Calu3 (cell line): ENCODE results near the gene KCNJ1. TPM values are rescaled to one million over a fixed set of nuclear protein-coding genes. Genes with fewer than 3 reads are reported as not detected.

Experiments
- BruUV-seq: library from RNA; stranded (reverse); fragments of 400-500 nt; replicated peaks from 2 replicates; lab custom pipeline; 2021; lab: Mats Ljungman, UMichigan
- CTCF ChIA-PET: fragments of 300-600 bp; sonication (Branson Sonifier 250); formaldehyde crosslinking; loops from one replicate; lab custom pipeline; 2022; ENCODE audit warnings: antibody characterized with exemption; lab: Charles Lee
- DNase-seq: peaks from one replicate; pipeline ENCODE4 v3.0.0; 2022
- H3K27ac Mint-ChIP-seq: one replicate; pipeline ENCODE4 v1.8.0; 2022; ENCODE audit warnings: mixed read lengths; ENCODE audit not compliant: unreplicated experiment
- H3K27me3 Mint-ChIP-seq: one replicate; pipeline ENCODE4 v1.8.0; 2022; ENCODE audit warnings: mixed read lengths; ENCODE audit not compliant: unreplicated experiment
- H3K36me3 Mint-ChIP-seq: one replicate; pipeline ENCODE4 v1.8.0; 2022; ENCODE audit warnings: mild to moderate bottlenecking, moderate library complexity, mixed read lengths; ENCODE audit not compliant: insufficient read depth, unreplicated experiment
- H3K4me1 Mint-ChIP-seq: one replicate; pipeline ENCODE4 v1.8.0; 2022; ENCODE audit warnings: mild to moderate bottlenecking, low read depth, mixed read lengths; ENCODE audit not compliant: unreplicated experiment
- H3K4me3 Mint-ChIP-seq: one replicate; pipeline ENCODE4 v1.8.0; 2022; ENCODE audit warnings: mild to moderate bottlenecking, low read depth, moderate library complexity, mixed read lengths; ENCODE audit not compliant: unreplicated experiment
- H3K9me3 Mint-ChIP-seq: one replicate; pipeline ENCODE4 v1.8.0; 2022; ENCODE audit warnings: low read depth, mixed read lengths; ENCODE audit not compliant: unreplicated experiment
- intact Hi-C: fragments of 100-400 bp; cut with micrococcal nuclease; formaldehyde crosslinking; loops from one replicate; pipeline ENCODE4 v1.10.0; 2022; ENCODE audit not compliant: unreplicated experiment
- total RNA-seq: library from RNA; stranded (reverse); gene quantifications from 2 replicates; pipeline ENCODE4 v1.2.3, GENCODE V29; 2022
- TF ChIP-seq, protein P1 (sequence below): fragments of 200-600 bp; IDR thresholded peaks from one replicate; pipeline ENCODE4 v1.8.0; 2022; ENCODE audit warnings: antibody characterized with exemption; ENCODE audit not compliant: unreplicated experiment

Gene KCNJ1
- total RNA-seq, 1 experiment from 2014 or later: not detected

GRCh38 chr11:128903248-128904061 lies 36.4 kb upstream of the KCNJ1 start:
- H3K9me3 Mint-ChIP-seq: no peaks in the 10 kb centered on the region
- no TSS peak for BruUV-seq
- H3K27ac Mint-ChIP-seq: no peak overlapping the region
- intact Hi-C loops: no loop called here
- DNase-seq: no peak
- no peaks in the 10 kb centered on the region for H3K27me3 Mint-ChIP-seq
- peaks cover 7% of the 10 kb centered on the region for H3K36me3 Mint-ChIP-seq
- TF ChIP-seq, protein P1, sequence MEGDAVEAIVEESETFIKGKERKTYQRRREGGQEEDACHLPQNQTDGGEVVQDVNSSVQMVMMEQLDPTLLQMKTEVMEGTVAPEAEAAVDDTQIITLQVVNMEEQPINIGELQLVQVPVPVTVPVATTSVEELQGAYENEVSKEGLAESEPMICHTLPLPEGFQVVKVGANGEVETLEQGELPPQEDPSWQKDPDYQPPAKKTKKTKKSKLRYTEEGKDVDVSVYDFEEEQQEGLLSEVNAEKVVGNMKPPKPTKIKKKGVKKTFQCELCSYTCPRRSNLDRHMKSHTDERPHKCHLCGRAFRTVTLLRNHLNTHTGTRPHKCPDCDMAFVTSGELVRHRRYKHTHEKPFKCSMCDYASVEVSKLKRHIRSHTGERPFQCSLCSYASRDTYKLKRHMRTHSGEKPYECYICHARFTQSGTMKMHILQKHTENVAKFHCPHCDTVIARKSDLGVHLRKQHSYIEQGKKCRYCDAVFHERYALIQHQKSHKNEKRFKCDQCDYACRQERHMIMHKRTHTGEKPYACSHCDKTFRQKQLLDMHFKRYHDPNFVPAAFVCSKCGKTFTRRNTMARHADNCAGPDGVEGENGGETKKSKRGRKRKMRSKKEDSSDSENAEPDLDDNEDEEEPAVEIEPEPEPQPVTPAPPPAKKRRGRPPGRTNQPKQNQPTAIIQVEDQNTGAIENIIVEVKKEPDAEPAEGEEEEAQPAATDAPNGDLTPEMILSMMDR: no peak
- H3K4me3 Mint-ChIP-seq: no peak overlapping the region
- CTCF ChIA-PET: no interaction called here
- H3K4me1 Mint-ChIP-seq: peaks cover 9% of the 10 kb centered on the region

- no peak overlapping the region for H3K4me3 Mint-ChIP-seq
- peaks cover 13% of the 10 kb centered on the region for H3K4me1 Mint-ChIP-seq
- peaks cover 7% of the 10 kb centered on the region for H3K36me3 Mint-ChIP-seq
- H3K9me3 Mint-ChIP-seq: no peaks in the 10 kb centered on the region
- intact Hi-C loops: no loop called here
- CTCF ChIA-PET: no interaction called here
- BruUV-seq: no TSS peak
- TF ChIP-seq, protein P1: no peak
- no peak overlapping the region for H3K27ac Mint-ChIP-seq
- no peak for DNase-seq
- no peaks in the 10 kb centered on the region for H3K27me3 Mint-ChIP-seq
Observed at GRCh38 chr11:128902515-128903066, 35.5 kb upstream of the KCNJ1 start.

GRCh38 chr11:128901653-128902514 lies 34.8 kb upstream of the KCNJ1 start:
- intact Hi-C loops: no loop called here
- H3K36me3 Mint-ChIP-seq: peaks cover 7% of the 10 kb centered on the region
- CTCF ChIA-PET: no interaction called here
- H3K27me3 Mint-ChIP-seq: no peaks in the 10 kb centered on the region
- H3K27ac Mint-ChIP-seq: no peak overlapping the region
- H3K9me3 Mint-ChIP-seq: no peaks in the 10 kb centered on the region
- TF ChIP-seq, protein P1: no peak
- peaks cover 13% of the 10 kb centered on the region for H3K4me1 Mint-ChIP-seq
- no peak for DNase-seq
- no TSS peak for BruUV-seq
- H3K4me3 Mint-ChIP-seq: no peak overlapping the region

GRCh38 chr11:128900468-128900867 lies 33.4 kb upstream of the KCNJ1 start:
- Mint-ChIP-seq H3K27ac (no peak overlapping the region), H3K4me3 (no peak overlapping the region), H3K9me3 (no peaks in the 10 kb centered on the region), H3K36me3 (peaks cover 3% of the 10 kb centered on the region), H3K27me3 (no peaks in the 10 kb centered on the region), H3K4me1 (peaks cover 13% of the 10 kb centered on the region)
- no TSS peak for BruUV-seq
- CTCF ChIA-PET: no interaction called here
- DNase-seq: no peak
- intact Hi-C loops: no loop called here
- TF ChIP-seq, protein P1: no peak
